Transverse colon (tissue), 3 donors: ENCODE data around the gene SUSD6.

Experiments
- CTCF ChIP-seq, 5 experiments: fragments of 200-600 bp in 3 of 5; fragments of 450-650 bp in 2 of 5; sonication (generic) in 3 of 5; IDR thresholded peaks; 1 replicate in 2 of 5; 2 replicates in 3 of 5; pipeline ENCODE4 v1.5.1; 2016 to 2017; ENCODE audit warnings: antibody characterized with exemption in 5 of 5, inconsistent platforms in 3 of 5, mild to moderate bottlenecking in 2 of 5, moderate library complexity in 1 of 5
- EP300 ChIP-seq: sonication (generic); formaldehyde crosslinking; IDR thresholded peaks from one replicate; pipeline ENCODE4 v1.6.1; 2017; ENCODE audit warnings: antibody characterized with exemption, low read depth
- POLR2A ChIP-seq: fragments of 450-650 bp; IDR thresholded peaks from one replicate; pipeline ENCODE4 v1.6.1; 2016; ENCODE audit warnings: antibody characterized with exemption, mild to moderate bottlenecking, moderate library complexity

- TF ChIP-seq EP300, result no peak
- no peak for TF ChIP-seq CTCF (IDR thresholded peaks at IDR 0.05)
- no peak for TF ChIP-seq POLR2A
Measured at GRCh38 chr14:69755784-69756183, 144.4 kb downstream of the SUSD6 start.
